Skin of body (tissue), 2 donors: ENCODE data around the gene NOTCH2. TPM values are rescaled to one million over a fixed set of nuclear protein-coding genes. Genes with fewer than 3 reads are reported as not detected.
A peak's percentile ranks its signal among the peaks of the same experiment; 100 is the strongest.
"Not testable (repeated sequence)": the region's sequence is repeated elsewhere in the genome, so short reads cannot be mapped to it uniquely, and the experiment has no call there.

Experiments used
- DNase-seq: peaks from one replicate; lab custom pipeline; 2025; lab: John Stamatoyannopoulos, UW
- total RNA-seq: library from RNA; depleted of rRNA; stranded (reverse); fragments of >200 nt; gene quantifications from one replicate; pipeline ENCODE4 v1.2.3, GENCODE V29; 2014

NOTCH2 gene
- 188 TPM for total RNA-seq

DNA sequence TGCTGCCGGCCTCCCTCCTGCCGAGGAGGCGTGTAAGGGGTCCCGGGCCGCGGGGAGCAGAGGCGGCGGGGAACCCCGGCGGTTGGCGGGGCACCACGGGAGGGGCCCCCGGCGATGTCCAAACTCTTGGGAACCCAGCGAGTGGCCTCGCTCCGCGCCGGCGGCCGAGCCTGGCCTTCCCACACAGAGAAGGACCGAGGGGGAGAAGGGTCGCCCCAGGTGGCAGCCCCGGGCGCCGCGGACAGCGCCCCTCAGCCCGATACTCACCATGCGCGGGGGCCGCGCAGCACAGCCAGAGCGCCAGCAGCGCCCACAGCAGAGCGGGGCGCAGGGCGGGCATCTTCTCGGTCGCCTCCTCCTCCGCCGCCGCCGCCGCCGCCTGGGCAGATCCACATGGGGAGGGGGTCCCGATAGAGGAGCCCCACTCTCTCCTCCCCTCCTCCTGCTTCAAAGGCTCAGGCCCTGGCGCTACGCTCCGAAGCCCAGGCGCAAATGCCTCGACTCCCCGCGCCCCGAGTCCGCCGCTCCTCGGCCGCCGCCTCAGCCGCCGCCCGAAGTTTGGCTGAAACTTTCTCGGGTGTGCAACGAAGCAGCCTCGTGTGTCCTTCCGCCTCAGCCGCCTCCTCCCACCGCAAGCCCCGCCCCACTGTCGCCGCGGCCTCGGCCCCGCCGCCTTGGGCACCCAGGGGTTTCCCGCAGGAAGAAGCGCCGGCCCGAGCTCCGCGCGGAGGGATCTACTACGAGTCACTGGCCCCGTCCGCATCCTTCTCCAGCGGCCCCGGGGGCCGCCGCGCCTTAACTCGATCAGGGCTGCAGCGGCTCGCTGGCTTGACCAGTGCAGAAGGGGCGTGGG is at the start of gene NOTCH2:
TSS of gene NOTCH2 (minus strand) at position 596 of the 853 bp plus-strand sequence. CDS start at position 340, 256 bp downstream.
- DNase-seq = peak; percentile 22

DNA sequence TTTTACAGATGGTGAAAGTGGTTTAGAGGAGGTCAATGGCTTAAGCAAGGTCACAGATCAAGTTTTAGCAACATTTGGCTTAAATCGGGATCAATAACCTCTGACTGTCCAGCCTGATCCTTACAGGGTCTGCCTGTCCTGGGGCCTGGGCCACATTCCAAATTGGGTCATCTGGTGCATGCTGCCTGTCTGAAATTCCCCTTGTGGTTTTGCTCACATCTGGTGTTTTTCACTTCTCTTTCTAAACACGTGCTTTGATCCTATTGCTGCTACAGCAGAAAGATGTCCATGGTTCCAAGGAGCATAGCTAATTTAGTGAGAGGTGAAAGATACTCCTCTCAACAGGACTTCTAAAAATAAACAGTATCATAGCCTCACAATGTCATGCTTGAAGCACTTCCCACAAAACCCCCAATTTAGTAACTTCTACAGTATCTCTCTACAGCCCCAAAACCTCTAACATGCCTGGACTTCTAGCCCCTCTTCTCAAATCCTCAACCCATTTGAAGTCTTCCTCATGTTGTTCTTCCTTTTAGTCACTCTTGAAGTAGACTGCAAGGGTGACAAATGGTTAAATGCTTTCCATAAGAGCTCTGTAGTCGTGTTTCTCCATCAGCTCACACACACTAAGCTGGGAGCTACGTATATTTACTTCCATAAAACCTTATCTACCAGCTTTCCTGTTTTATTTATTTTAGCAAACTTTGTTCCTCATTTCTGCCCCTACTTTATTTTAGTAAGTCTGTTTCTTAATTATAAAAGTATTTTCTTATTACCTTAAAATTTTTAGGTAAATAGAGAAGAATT is 48.1 kb upstream of the NOTCH2 start:
- DNase-seq = not testable (repeated sequence)

DNA sequence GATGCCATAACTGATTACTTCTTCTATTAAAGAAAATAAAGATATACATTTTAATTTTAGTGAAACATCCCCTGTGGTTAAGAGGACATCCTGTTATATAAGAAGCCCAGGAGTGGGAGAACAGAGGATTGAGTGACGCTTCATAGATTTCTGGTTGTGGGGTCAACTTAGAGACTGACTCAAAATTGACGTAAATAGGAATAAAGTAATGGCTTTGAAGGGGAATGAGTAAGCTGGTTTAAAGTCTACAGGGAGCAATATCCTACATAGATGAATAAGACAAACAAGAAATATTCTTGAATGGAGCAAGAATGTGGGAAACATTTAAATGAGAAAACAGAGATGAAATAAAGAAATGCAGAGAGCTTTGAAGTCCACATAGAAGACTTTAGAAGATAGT is 46.6 kb upstream of the NOTCH2 start:
- DNase-seq = not testable (repeated sequence)

DNA sequence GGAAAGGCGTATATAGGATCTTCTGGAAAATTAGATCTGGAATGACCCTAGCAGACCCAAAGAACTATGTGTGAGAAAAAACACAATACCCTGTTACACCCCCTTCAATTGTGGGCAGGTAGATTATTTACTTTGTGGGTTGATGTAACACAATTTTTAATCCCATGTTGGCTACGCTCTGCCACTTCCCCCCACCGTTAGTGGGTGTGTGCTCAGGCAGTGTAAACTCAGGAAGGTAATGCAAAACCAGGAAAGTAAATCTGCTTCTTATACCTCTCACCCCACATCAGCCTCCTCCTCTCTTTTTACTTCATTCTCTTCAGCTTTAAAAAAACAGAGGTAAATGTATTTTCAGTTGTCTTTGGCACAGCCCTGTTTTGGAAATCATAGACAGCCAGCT is 43.7 kb upstream of the NOTCH2 start:
- not testable (repeated sequence) for DNase-seq

DNA sequence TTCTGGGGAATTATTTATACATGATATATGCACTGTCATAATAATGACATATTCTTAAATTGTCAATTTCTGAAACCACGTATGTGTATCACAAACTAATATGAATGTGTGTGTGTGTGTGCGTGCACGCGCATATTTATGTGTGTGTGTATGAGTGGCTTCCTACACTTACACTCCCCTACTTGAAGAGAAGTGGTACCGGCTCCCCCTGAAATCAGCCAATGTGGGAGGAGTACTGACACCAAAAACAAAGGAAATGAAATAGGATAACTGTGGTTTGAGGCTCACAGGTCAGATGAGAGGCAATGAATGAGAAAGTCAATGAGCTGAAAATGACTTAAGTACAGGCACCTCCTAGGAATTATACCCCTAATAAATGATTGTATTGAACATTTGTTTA is 42.8 kb upstream of the NOTCH2 start:
- DNase-seq = not testable (repeated sequence)

DNA sequence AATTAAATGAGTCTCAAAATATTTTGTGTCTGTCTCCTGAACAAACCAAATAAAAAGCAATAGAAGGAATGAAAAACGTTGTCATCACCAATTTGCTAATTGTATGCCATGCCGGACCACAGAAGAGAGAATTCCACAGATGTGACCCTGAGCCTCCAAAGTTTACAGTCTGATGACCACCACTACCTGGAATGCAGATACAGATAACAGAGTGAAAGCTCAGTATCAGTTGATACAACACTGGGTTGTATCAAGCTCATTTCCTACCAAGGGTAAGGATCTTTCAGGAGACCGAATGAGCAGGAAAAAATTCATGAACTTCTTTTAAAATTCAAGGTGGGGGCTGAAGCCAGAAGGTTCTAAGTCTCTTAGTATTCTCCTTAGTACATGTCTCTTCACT is 42.3 kb upstream of the NOTCH2 start:
- not testable (repeated sequence) for DNase-seq

DNA sequence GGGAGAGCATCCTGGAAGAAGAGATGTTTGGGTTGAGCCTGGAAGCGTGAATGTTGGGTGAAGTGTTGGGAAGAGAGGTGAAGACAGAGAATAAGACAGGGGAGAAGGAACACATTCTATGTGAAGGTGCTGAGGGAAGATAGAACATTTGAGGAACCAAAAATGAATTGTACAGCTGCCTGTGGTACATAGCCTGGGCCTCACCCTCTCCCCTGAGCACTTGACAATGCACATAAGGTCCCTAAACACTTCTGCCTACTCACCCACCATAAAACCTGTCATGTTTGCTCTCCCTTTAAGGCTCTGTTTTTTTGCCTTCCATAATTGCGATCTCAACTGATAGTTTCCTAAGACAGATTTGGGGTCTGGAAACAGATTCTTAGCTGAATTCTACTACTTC is 41.5 kb upstream of the NOTCH2 start:
- DNase-seq = not testable (repeated sequence)

DNA sequence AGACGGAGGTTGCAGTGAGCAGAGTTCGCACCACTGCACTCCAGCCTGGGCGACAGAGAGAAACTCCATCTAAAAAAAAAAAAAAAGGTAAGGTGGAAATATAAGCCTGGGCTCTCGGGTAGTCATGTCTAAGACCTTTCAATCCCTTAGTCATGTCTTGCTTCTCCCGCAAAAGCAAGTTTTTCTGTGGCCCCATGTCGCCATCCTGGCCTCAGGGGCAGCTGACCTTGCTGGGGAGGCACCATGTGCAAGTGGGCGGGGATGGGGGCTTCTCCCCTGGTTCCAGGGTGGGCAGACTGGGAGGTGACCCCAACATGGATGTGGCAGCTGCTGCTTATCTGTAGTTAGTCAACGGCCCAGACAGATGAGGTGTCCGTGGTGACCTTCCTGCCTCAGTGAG is 40.2 kb upstream of the NOTCH2 start:
- DNase-seq = not testable (repeated sequence)

DNA sequence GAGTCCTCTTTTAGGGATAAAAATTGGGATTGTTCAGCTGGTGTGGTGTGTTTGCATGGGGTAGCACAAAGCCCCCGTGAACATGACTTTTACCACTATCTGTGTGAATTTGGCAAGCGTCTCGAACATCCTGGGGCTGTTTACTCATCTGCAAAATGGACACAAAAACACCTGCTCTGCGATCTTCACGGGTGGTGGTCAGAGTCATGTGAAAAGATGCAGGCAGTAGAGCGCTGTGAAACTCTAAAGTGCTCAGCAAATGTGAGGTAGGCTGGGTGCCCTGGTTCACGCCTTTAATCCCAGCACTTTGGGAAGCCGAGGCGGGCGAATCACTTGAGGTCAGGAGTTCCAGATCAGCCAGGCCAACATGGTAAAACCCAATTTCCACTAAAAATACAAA is 39.7 kb upstream of the NOTCH2 start:
- not testable (repeated sequence) for DNase-seq

DNA sequence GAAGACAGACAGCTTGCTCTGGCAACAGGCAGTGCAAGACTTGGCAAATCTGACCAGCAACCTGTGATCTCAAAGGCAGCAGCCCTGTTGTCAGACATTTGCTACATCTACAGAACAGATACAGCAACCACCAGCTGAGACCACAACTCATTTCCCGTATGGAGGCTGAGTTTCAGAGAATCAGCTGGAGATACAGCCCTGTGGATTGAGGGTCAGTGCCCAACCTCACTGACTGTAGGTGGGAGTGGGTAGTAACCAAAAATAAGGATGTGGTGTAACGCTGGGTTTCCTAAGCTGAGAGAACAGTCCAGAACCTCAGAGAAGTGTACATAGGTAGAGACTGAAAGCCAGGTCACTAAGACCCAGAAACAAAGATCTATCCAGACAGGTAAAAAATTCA is 35.8 kb upstream of the NOTCH2 start:
- DNase-seq = not testable (repeated sequence)

DNA sequence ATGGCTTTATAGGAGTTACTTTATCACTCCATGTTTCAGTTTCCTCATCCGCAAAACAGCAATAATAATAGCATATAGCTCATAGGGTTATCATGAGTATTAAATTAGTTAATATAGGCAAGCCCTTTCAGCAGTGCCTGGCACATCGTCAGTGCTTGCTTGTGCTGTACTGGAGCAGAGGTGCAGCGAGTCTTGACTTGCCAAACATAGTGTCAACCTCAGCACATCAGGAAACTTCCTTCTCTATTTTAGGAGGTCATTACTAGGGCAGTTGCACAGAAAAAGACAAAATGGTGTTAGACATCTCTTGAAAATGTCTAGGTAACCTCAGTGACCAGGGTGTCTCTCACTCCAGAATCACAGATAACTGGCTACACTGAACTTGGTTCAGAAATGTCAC is 34.3 kb upstream of the NOTCH2 start:
- not testable (repeated sequence) for DNase-seq

DNA sequence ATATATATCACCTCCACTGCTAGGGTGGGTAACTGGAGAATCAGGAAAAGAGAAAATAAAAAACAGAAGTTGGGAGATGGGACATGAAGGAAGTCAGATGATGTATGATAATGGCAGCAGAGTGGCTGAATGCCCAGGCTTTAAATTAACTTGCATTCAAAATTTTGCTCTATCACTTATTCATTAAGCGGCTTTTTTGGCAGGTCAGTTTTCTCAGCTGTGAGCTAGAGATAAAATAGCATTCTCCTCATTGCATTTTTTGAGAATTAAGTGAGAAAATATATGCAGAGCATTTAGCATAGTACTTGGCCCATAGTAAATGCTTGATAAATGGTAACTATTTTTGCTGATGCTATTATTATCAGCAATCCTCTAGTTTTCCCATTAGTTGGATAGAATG is 32.1 kb upstream of the NOTCH2 start:
- DNase-seq = not testable (repeated sequence)

DNA sequence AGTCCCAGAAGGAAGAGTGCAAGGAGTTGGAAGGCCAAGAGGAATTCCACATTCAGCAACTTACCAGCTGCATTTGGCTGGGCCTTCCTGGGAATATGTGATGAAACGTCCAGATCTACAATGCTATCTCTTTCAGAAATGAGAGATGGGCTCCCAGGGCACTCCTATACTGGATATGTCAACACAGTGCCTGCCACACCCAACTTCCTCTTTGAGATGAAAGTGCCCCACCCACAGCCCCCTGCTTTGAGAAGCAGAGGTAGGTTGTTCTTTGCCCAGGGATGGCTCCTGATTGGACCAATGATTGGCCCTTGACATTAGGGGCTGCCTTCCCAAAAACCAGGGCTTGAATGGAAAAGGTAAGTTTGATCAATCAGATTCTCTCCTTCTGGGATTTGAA is 31.1 kb upstream of the NOTCH2 start:
- DNase-seq = not testable (repeated sequence)

DNA sequence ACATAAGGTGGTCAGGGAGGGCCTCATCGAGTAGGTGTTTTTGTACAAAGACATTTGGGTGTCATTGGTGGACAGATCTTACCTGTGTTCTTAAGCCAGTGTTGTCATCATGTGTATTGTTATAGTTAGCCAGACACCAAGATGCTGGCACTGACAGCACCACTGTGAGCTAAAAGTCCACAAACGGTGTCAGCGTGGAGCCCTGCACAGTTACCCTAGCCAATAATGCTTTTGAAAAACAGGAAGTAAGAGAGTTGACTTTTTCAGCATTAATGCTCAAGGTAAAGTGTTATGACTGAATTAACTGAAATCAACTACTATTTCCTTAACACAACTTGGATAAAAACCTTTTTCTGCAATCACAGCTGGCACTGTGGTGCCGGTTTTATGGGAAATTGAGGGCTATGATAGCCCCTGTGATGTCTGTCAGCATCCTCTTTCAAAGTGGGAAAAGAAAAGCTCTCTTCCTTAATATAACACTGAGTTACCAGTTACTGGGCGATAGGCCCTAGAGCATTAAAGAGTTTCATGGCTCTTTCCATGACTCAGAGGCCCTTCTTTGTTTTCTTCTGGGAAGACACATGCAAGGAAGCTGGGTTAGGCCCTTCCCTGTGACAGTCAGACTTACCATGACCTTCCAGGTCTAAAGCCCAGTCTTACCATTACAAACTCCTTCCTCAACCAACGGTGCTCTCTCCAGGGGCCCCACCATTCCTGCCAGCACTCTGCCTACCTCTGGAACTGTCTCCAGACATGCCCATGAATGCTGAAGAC is 29.7 kb upstream of the NOTCH2 start:
- not testable (repeated sequence) for DNase-seq

DNA sequence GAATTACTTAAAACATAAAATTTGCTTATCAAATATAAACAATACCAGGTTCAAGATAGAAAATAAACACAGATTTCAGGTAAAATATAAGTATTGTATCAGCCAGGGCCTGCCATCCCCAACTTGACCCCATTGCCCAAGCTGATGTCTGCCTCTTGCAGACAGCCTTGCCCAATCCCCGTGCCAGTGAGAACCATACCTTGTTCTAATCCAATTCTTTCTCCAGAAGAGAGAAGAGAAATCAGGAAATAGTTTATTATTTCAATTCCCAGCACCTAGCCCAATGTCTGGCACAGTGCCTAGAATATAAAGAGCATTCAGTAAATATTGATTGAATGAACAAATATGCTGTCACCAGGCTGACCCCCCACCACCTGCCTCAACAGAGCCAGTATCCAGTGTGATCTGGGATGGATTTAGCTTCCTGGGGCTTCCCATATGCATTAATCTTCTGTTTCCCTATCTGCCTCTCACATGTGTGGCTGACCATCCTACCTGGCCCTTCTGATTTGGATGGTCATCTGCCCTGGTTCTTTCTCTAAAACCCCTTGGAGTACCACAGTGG is 27.6 kb upstream of the NOTCH2 start:
- DNase-seq = not testable (repeated sequence)

DNA sequence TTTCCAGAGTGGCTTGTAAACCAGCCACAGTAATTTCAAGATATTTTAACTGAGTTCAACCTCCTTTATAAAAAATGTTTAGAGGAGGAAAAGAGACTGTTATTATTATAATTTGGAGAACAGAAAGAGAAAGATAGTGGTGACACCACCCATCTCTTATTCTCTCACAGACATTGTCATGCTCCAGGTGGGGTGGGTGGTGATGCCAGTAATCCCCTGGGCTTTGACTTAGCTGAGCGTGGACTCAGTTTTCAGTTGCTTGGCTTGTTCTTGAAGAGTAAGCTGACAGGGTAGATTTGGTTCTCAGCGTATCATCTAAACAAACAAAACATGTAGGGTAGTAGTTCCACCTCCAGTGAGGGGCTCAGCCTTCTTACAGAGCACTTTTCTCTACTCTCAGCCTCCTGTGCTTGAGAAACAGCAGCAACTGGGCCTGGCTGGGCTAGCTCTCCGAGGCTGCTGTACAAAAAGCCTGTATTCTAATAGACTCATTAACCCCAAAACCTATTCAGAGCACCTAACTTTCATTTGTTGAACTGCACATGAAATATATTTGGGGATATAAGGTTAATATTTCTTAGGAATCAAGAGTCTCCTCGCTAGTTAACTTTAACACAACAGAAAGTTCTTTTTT is 24.2 kb upstream of the NOTCH2 start:
- DNase-seq = not testable (repeated sequence)

DNA sequence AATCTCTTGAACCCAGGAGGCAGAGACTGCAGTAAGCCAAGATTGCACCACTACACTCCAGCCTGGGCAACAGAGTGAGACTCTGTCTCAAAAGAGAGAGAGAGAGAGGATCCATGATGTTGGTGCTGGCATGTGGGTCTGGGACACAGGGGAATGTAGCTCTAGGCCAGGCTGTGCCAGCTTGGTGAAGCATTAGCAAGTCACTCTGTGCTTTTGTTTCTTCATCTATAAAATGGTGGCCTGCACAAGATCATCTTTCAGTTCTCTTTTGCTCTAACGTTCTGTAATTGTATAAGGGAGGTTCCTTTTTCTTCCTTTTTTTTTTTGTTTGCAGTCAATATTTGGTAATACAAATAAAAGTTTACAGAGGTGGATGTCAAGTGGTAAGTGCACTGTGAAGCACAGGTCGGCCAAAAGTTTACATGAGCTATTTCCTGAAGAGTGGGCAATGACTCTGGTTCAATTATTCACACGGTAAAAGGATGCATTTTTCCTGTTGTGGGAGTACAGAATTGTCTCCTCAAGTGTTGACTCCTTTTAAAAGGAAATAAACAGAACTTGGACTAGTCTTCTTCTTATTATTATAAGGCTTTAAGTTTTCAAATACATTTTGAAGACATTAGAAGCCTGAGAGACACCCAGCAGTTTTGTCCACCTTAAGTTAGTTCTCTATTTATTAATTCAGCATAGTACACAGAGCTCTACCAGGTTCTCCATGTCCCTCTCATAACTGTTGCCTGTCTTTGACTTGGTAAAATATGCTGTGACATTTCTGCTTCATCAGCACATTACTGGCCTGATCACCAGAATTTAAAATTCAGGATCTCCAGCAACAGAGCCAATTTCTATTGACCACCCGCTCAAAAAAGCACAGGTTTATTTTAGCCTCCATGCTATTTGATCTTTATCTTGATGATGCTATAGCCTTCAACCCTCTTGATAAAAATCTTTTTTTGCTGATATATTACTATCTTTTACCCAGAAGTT is 23.1 kb upstream of the NOTCH2 start:
- DNase-seq = not testable (repeated sequence)

DNA sequence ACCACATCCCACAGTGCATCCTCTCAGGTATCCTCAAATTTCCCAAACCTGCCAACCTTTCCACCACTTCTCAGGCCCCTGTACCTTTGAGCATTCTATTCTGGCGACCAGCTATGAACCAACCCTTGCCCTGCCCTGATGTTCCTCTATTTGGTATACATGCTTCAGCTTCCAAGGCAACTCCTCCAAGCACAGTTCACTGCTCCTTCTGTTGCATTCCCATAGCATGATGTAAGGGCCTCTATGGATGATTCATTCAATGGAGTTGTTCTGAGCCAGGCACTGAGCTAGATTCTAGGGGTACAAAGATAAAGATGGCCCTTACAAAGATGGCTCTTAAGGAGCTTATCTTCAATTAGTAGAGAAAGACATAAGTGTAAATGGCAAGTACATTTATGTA is 21.4 kb upstream of the NOTCH2 start:
- not testable (repeated sequence) for DNase-seq

DNA sequence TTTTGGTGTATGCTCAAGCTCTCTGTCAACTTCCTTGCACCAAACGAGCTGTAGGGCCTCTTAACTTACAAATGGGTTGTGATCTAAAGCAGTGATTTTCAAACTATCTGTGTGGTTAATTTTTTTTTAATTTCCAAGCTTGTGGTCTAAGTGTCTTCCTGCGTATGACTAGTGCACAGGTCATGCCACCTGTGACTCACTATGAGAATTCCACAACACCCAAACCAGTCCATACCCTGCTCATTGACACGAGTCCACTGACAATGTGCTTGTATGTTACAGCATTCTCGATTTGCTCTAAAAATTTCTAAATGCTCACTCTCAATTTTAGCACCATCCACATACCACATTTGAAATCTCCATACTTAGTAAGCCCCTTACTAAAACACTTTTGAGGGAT is 18.5 kb upstream of the NOTCH2 start:
- DNase-seq = not testable (repeated sequence)

DNA sequence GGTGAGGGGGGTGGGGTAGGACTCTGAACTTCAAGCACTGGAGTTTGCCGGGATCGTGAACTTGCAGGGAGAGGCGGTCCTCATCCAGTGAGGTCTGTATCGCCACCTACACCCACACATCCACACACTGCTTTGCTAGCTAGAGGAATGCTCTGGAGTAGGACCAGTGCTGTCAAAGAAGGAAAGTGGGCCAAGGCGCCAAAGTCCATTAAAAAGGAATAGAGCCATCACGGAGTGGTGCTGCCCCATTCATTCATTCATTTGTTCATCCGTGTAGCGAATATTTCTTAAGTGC is 405 bp upstream of the NOTCH2 start:
- not testable (repeated sequence) for DNase-seq
